ENCODE results near the gene ELOVL3.

ELOVL3 gene

DNA sequence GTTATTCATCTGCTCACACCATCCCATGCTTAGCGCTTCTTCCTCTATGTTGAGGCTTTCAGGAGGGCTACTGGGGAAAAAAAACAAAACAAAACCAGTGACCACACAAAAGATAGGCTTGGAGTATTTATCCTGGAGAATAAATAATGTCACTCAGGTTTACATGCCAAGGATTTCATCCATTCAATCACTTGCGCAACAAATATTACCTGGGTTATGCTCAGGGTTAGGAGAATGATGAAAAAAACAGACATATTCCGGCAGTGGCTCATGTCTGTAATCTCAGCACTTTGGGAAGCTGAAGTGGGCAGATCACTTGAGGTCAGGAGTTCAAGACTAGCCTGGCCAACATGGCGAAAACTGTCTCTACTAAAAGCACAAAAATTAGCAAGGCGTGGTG is 3.3 kb upstream of the ELOVL3 start:
- in situ Hi-C loops (cut with MboI; ENCODE audit: low sequenced_read_pairs) = no loop called here

DNA sequence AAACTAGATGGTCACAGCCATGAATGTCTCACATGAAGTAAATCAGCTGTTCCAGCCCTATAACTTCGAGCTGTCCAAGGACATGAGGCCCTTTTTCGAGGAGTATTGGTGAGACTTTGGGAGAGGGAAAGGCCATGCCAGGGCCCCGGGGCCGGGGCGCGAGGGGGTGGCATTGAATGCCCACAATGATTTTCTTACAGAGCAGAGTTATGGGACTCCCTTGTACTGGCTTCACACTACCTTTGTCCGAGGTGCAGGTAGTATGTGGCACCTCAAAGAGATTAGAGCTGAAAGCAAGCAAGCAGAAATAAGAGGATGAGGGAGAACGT is 407 bp downstream of the ELOVL3 start:
- in situ Hi-C loops (cut with MboI; ENCODE audit: low sequenced_read_pairs) = loop anchor here (25.0 kb wide), 1 partner anchor 361 kb away; no protein-coding TSS in a partner anchor

DNA sequence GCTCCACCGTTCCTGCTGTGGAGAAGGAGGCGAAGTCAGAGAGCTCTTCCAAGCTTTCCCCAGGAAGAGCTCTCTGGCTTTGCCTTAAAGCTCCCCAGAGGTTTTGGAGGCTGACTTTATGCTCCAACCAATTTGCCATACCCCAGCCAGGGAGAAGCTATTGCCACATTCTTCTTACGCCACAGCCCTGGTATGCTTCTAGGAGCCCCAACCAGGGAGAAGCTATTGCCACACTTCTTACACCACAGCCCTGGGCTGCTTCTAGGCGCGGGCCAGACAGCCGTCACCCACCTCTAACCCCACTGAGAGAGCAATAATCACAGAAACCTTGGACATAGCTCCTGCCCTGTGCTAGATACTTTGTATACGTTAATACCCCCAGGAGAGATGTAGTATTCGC is 951 bp downstream of the ELOVL3 start:
- in situ Hi-C loops (cut with MboI; ENCODE audit: low sequenced_read_pairs) = loop anchor here (25.0 kb wide), 1 partner anchor 360 kb away; no protein-coding TSS in a partner anchor

DNA sequence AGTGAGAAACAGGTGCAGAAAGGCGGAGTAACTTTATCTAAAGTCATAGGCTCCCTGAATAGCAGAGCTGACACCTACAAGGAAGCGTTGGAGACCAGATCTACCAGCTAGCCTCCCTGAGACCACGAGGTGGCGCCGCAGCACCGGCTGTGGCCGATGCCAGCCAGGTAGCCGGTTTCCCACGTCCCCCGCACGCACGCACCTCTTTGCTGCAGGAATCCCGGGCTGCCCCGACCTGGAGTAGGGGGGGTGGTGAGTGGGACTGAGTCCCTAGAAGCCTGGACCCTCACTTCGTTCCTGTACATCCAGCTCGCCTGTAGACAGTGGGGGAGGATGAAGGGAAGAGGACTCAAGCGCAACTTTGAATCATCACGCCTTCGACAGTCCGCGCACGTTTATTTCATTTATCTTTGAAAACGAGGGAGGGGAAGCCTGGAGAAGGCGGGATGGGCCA is 3.7 kb downstream of the ELOVL3 start:
- in situ Hi-C loops (cut with MboI; ENCODE audit: low sequenced_read_pairs) = loop anchor here (10.0 to 25.0 kb wide), 2 partner anchors 125 to 357 kb away; no protein-coding TSS in a partner anchor

DNA sequence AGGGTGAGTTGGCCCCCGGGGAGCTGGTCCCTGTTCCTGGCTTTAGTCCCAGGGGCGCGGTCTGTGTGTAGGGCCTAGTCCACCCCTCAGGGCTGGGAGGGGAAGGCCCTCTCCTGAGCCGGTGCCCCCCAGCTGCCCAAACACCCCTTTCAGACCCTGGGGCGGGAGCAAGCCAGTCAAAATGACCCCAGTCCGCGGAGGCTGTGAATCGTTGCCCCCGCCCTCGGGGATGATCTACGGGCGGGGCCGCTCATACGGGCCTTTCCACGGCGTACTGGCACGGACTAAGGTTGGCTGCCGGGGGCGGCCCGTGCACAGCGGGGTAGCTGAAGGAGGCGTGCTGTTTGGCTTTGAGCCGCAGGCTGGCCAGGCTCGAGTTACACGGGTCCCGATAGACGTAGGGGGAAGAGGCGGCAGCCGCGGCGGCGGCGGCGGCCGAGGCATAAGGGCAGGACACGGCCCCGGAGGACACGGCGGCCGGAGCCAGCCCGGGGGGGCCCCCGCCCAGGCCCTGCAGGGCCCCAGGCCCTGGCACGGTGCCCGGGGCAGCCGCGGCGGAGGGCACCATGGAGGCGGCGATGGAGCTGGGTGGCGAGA is 4.3 kb downstream of the ELOVL3 start:
- in situ Hi-C loops (cut with MboI; ENCODE audit: low sequenced_read_pairs) = loop anchor here (10.0 to 25.0 kb wide), 2 partner anchors 124 to 357 kb away; no protein-coding TSS in a partner anchor

DNA sequence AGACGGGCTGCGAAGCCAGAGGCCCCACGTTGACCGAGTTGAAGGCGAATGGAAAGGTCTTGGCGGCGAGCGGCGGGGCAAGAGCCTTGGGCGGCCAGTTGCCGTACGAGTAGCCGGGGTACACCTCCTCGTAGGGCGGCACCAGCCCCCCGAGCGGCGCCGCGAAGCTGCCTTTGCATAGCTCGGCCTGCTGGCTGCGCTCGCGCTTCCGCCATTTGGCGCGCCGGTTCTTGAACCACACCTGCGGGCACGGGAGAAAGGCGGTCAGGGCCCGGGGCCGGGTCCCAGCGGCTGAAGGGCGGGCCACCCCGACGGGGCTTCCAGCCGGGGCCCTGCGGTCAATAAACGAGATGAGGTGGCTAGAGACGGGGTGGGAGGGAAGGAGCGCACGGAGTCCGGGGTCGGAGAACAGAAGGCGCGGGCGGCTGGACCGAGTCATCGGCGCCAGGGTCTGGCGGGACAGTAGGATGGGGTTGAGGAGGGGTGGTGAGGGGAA is 4.8 kb downstream of the ELOVL3 start:
- in situ Hi-C loops (cut with MboI; ENCODE audit: low sequenced_read_pairs) = loop anchor here (10.0 to 25.0 kb wide), 2 partner anchors 124 to 356 kb away; no protein-coding TSS in a partner anchor

DNA sequence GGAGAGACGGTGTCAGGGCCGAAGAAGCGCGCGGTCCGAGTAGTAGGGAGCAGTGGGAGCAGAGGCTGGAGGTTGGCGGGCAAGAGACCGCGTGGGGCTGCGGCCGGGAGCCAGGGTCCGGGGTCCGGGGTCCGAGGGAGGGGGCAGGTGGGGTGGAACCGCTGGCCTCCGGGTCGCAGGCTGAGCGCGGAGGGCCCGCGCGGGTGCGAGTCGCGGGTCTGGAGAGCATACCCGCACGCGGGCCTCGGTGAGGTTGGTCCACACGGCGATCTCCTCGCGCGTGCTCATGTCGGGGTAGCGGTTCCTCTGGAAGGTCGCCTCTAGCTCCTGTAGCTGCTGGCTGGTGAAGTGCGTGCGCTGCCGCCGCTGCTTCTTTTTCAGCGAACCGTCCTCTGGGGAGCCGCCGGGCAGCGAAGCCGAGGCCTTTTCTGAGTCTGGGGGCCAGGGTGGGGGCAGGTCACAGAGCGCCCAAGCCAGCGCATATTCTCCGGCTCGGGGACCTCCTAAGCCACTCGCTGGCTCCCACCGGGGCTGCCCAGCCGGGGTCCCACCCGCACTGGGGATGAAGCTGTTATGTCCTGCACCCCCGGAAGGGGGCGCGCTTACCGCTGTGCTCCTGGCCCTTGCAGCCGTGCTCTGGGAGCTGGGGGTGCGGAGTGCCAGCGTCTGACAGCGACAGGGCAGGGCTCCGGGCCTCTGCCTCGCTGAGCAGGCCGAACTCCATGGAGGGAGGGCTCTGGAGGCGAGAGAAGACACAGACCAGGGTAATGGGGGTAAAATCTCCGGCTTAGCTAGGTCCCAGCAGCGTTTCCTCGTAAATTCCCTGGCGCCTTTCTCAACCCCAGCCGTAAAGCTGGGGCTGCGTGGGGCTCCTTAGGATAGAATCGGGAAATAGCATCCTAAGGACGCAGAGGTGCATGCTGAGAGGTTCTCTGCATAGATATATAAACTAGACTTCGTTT is 5.5 kb downstream of the ELOVL3 start:
- in situ Hi-C loops (cut with MboI; ENCODE audit: low sequenced_read_pairs) = loop anchor here (10.0 to 25.0 kb wide), 2 partner anchors 123 to 356 kb away; no protein-coding TSS in a partner anchor

DNA sequence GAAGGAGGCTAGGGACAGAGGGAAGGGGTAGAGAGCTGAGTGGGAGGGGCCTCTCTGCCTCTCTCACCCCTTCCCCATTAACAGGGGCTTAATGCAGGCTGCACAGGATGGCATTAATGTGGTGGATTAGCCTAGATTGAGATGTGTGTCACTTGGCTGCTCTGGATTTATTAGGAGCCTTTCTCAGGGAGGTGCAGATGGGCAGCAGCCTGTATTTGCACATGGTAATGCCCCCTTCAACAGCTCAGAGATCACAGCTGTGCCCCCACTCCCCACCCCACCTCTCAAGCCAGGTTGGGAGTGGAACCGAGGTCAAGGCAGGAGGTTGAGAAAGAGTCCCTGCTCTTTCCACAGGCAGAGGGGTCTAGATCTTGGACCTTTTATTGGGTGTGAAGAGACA is 7.9 kb downstream of the ELOVL3 start:
- in situ Hi-C loops (cut with MboI; ENCODE audit: low sequenced_read_pairs) = loop anchor here (10.0 to 25.0 kb wide), 2 partner anchors 121 to 353 kb away; no protein-coding TSS in a partner anchor

DNA sequence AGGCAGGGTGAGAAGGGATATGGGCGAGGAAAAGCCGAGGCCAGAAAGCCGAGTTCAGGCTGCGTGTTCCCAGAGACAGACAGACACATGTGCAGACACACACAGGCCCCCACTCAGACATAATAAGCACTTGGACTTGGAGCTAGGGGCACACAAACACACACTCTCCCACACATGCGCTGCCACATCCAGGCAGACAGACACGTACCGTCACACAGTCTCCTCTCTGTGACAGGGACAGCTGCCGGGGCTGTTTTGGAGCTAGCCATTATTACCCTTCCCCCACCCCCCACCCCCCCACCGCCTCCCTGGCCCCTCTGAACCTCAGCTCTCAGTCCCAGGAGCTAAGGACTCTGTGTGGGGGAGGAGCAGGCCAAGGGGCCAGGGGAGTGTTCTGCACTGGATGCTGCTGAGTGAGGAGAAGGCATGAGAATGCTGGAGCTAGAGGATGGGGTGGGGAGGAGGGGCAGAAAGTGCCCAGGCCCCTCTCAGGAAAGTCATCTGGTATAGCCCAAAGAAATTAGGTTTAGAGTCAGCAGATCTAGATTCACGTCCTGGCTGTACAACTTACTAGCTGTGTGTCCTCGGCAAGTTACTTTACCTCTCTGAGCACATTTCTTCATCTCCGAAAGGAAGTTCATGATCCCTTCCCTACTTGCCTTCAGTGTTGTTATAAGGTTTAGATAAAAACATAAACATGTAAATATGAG is 8.9 kb downstream of the ELOVL3 start:
- in situ Hi-C loops (cut with MboI; ENCODE audit: low sequenced_read_pairs) = loop anchor here (10.0 to 25.0 kb wide), 2 partner anchors 120 to 352 kb away; no protein-coding TSS in a partner anchor

DNA sequence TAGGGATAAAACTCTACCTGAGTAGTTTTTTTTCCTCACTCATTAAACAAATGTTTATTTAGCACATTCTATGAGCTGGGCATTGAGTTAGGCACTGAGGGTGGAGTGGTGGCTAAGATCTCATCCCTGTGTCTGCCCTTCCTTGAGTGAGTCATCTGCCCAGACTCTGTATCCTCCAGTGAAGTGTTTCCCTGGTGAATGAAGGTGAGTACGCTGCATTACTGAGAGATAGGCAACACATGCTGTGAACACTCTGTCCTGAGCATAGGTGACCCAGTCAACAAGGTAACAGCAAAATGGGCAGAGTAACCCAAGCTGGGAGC is 9.5 kb downstream of the ELOVL3 start:
- in situ Hi-C loops (cut with MboI; ENCODE audit: low sequenced_read_pairs) = loop anchor here (10.0 to 25.0 kb wide), 2 partner anchors 119 to 352 kb away; no protein-coding TSS in a partner anchor

DNA sequence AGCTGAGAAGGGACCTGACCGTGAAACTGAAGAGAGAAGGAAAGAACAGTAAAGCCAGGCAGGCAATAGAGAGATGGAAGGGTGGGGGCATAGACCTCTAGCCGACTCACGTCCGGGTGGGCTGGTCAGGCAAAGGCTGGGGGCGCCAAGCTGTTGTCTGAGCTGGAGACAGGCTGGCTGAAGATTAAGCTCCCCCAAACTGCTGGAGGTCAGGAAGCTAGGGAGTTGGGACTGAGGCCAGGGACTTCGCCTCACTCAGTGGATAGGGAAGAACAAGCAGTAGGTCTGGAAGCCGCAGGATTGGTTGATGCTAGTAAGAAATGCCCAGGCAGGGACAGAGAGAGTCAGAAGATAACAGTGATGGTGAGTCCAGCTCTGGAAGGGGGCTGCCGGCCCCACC is 9.9 kb downstream of the ELOVL3 start:
- in situ Hi-C loops (cut with MboI; ENCODE audit: low sequenced_read_pairs) = loop anchor here (10.0 to 25.0 kb wide), 2 partner anchors 119 to 351 kb away; no protein-coding TSS in a partner anchor

DNA sequence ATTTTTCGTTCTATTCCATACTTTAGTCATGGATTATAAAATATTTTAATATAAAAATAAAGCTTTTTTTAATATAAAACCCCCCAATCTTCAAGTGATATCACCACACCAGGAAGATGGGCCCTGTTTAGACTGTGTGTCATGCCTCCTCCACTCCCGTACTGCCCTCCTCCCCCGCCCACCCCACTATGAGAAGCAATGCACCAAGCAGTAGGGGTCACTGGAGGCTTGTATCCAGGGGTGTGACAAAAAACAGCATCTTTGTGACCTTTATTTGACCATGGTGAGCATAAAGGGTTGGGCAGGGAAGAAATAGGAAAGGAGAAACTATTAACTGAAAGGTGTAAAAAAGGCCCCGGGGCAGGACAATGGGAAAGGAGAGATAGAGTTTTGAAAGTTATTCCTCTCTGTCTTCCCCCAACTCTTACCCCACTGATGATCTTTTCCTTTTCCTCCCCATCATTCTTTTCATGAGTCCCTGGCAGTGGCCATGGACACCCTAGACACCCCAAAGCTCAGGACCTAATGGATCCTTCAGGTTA is 11.7 kb downstream of the ELOVL3 start:
- in situ Hi-C loops (cut with MboI; ENCODE audit: low sequenced_read_pairs) = loop anchor here (10.0 to 25.0 kb wide), 2 partner anchors 117 to 350 kb away; no protein-coding TSS in a partner anchor

DNA sequence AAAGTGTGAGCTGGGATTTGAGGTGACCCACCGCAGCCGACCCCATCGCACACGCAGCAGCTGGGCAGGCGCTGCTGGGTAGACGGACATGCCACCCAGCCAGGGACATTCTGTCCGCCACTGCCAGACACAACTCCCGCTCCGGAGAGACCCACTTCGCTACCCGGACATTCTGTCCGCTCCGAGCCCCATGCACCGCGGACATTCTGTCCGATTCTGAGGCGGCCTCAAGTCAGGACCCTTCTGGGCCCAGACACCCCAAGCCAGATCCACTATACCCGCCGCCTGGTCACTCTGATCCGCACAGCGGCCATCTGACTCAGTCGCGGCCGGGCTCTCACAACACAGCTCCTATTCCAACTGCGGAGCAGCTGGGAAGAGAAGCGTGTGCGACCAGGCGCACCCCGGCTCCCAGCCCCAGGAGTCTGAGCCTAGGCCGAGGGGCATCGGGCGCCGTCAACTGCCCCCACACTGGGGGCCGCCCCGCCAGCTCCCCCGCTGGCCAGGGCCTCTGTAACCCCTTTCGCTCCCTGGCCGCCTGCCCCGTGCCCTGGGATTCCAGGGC is 14.4 kb downstream of the ELOVL3 start:
- in situ Hi-C loops (cut with MboI; ENCODE audit: low sequenced_read_pairs) = loop anchor here (25.0 kb wide), 1 partner anchor 347 kb away; no protein-coding TSS in a partner anchor

DNA sequence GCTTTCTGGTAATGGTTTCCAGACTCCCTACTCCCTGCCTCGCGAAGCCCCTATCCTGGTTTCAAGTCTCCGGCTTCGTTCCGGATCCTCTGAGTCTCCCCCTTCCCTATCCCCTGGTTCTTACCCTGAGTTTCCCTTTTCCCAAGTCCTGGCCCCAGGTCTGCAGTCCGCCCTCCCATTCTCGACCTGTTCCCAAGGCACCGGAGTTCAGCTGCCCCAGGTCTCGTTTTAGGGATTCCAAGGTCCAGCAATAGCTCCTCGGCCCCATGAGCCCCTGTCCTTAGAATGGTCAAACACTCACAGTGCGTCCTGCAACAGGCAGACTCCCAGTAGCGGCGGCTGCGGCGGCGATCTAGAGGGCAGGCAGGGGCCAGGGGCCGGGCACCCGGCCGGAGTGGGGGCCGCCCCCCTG is 14.9 kb downstream of the ELOVL3 start:
- in situ Hi-C loops (cut with MboI; ENCODE audit: low sequenced_read_pairs) = loop anchor here (25.0 kb wide), 1 partner anchor 346 kb away; no protein-coding TSS in a partner anchor

DNA sequence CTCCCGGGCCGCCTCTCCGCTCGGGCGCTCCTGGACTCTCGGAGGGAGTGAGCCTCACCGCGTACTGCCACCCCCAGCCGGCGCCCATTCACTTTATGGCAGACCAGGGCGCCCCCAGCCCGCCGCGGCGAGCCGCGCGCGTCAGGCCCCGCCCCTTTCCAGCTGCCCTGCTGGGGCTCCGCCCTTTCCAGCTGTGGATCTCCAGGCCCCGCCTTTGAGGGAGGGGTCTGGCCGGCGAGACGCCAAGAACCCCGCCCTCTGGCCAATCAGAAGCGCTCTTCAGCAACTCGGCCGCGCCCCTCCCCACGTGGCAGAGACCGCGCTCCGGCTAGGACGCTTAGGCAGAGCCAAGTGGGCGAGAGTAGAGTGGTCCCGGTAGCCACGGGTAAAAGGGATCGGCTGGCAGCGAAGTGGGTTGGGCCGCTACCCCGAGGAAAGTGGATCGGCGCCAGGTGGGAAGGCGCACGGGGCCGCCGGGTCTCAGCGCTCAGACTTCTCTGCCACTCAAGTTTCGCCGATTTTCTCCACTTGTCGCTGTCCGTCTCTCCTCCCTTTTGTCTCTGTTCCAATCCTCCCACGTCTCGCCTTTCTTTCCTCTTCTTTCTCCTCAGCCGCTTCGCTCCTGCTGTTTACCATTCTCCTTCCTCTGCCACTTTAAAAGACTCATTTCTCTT is 15.5 kb downstream of the ELOVL3 start, which contains the start of gene PITX3:
Gene PITX3 (minus strand): TSS at position 69 of the 674 bp plus-strand sequence. CDS start 9,432 bp downstream, outside the sequence.
- in situ Hi-C loops (cut with MboI; ENCODE audit: low sequenced_read_pairs) = loop anchor here (25.0 kb wide), 1 partner anchor 346 kb away; no protein-coding TSS in a partner anchor

DNA sequence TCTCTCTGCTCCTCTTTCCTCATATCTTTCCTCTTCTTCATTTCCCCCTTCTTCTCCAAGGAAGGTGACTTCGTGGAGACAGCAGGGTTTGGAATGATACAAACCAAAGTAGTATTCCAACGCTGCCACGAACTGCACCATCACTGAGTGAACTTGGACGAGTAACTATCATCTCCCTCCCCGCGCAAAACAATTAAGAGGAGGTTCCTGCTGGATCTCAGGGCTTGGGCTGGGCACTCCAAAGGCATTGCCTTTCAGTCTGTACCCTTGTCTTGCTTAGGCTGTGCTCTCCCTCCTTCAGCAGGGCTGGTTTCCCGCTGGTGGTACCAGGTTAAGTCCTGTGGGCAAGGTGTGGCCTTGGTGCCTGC is 16.0 kb downstream of the ELOVL3 start:
- in situ Hi-C loops (cut with MboI; ENCODE audit: low sequenced_read_pairs) = loop anchor here (25.0 kb wide), 1 partner anchor 345 kb away; no protein-coding TSS in a partner anchor

DNA sequence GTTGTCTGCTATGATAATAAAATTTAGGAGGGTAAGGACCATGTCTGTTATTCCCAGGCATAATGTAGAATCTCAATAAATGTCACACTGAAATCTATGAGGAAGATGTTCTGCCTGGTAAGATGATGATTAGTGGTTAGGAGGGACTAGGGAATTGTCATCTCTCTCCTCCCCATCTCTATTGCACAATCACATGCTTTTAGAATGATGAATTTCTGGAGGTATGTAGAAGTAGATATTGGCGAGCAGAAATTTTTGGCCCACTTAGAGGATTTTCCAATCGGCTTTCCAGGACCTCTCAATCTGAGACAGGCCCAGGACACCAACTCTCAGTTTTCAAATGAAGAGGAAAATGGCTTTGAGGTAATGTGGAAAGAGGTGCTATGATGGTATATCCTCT is 17.2 kb downstream of the ELOVL3 start:
- in situ Hi-C loops (cut with MboI; ENCODE audit: low sequenced_read_pairs) = loop anchor here (25.0 kb wide), 1 partner anchor 344 kb away; no protein-coding TSS in a partner anchor

DNA sequence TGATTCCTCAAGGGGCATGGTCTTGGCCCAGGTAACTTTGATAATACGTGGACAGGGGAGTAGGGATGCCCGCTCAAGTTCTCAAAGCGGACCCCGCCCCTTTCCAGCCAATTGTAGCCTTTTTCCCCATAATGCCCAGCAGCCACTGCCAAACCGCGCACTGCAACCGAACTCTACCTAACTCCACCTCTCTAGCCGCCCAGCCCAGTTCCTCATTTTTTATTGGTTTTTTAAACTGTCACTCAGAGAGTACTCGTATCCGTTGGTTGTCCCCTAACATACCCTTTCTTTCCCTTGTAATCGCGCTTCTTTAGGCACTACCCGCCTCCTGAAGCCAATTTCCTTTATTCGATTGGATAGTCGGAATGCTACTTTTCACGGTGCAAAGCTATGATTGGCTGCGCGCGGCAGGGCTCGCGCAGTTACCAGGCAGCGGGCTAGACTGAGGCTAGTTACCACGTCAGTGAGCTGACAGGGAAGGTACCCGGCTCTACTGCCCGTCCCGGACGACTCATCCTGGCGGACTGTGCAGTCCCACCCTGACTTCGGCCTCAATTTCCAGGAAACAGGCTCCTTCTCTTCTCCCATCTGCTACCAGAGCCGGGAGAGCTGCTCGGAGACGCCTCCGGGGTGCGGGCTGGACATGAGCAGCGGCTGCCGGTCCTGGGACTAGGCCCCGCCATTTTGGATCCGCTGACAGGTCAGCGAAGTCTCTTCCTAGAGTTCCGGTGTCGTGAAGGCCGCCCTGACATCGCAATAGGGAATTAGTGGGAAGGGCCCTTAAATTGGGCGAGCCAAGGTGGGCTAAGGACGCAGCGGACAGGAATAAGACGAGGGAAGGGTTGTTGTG is 19.2 kb downstream of the ELOVL3 start, which contains the start of gene GBF1:
Gene GBF1 (plus strand): TSS at position 451 of the 850 bp plus-strand sequence. CDS start 13,407 bp downstream, outside the sequence.
- in situ Hi-C loops (cut with MboI; ENCODE audit: low sequenced_read_pairs) = loop anchor here (25.0 kb wide), 1 partner anchor 342 kb away; no protein-coding TSS in a partner anchor

Data from HL-60/S4 treated with retinoic acid at 250 ng/mL for 4 days and 3 days (cell line).